GM23338 (cell line): ENCODE measurements around the gene KCNMA1. TPM values are rescaled to one million over a fixed set of nuclear protein-coding genes. Genes with fewer than 3 reads are reported as not detected.

ENCODE experiments used
- ATAC-seq: fragments of 200-7000 bp; cut with Tn5 transposase; 3 replicates; pipeline ENCODE4 v1.9.1; 2020
- DNase-seq: peaks from one replicate; pipeline ENCODE4 v3.0.0-alpha.2; 2015; ENCODE audit warnings: low spot score
- H2AFZ ChIP-seq: fragments of 200-600 bp; sonication (generic); 2 replicates; pipeline ENCODE4 v1.8.0; 2016; ENCODE audit warnings: antibody characterized with exemption, mild to moderate bottlenecking, moderate library complexity
- H3F3A ChIP-seq: fragments of 200-600 bp; sonication (generic); replicated peaks from 2 replicates; pipeline ENCODE4 v1.8.0; 2017; ENCODE audit warnings: antibody characterized with exemption, mixed run types, low read depth
- H3K27ac ChIP-seq: fragments of 200-600 bp; sonication (generic); 2 replicates; pipeline ENCODE4 v1.6.1; 2016; ENCODE audit warnings: low read depth
- H3K27me3 ChIP-seq: fragments of 200-600 bp; sonication (generic); 2 replicates; pipeline ENCODE4 v1.8.0; 2016; ENCODE audit warnings: mild to moderate bottlenecking, mixed run types, moderate library complexity; ENCODE audit not compliant: insufficient read depth
- H3K36me3 ChIP-seq: fragments of 200-600 bp; sonication (generic); 2 replicates; pipeline ENCODE4 v1.8.0; 2016; ENCODE audit warnings: mild to moderate bottlenecking; ENCODE audit not compliant: insufficient read depth
- H3K4me1 ChIP-seq: fragments of 200-600 bp; sonication (generic); 2 replicates; pipeline ENCODE4 v1.8.0; 2016; ENCODE audit warnings: mild to moderate bottlenecking, moderate library complexity; ENCODE audit not compliant: insufficient read depth
- H3K4me2 ChIP-seq: fragments of 200-600 bp; sonication (generic); 2 replicates; pipeline ENCODE4 v1.7.1; 2017; ENCODE audit warnings: mixed run types
- H3K4me3 ChIP-seq: fragments of 200-600 bp; sonication (generic); 2 replicates; pipeline ENCODE4 v1.6.1; 2016; ENCODE audit warnings: mixed run types
- H3K79me2 ChIP-seq: fragments of 200-600 bp; sonication (generic); replicated peaks from 2 replicates; pipeline ENCODE4 v1.8.0; 2017; ENCODE audit warnings: mild to moderate bottlenecking; ENCODE audit not compliant: insufficient read depth
- H3K9me2 ChIP-seq: fragments of 200-600 bp; sonication (generic); 2 replicates; pipeline ENCODE4 v1.8.0; 2017; ENCODE audit not compliant: insufficient read depth
- H4K20me1 ChIP-seq: fragments of 200-600 bp; sonication (generic); replicated peaks from 2 replicates; pipeline ENCODE4 v1.8.0; 2017; ENCODE audit warnings: mild to moderate bottlenecking; ENCODE audit not compliant: insufficient read depth
- H3K27ac Mint-ChIP-seq: 2 replicates; pipeline ENCODE4 v1.8.0; 2020; ENCODE audit warnings: inconsistent platforms, mild to moderate bottlenecking, moderate library complexity, mixed read lengths
- H3K27me3 Mint-ChIP-seq: 3 replicates; pipeline ENCODE4 v1.8.0; 2022; ENCODE audit warnings: low read depth, mild to moderate bottlenecking, moderate library complexity, mixed read lengths, inconsistent platforms; ENCODE audit not compliant: insufficient read depth, poor library complexity
- H3K36me3 Mint-ChIP-seq: 3 replicates; pipeline ENCODE4 v1.8.0; 2021; ENCODE audit warnings: low read depth, mild to moderate bottlenecking, inconsistent platforms, moderate library complexity, mixed read lengths
- H3K4me1 Mint-ChIP-seq: 3 replicates; pipeline ENCODE4 v1.8.0; 2020; ENCODE audit warnings: mild to moderate bottlenecking, inconsistent platforms, mixed read lengths
- H3K4me3 Mint-ChIP-seq: 3 replicates; pipeline ENCODE4 v1.8.0; 2021; ENCODE audit warnings: moderate library complexity, mild to moderate bottlenecking, inconsistent platforms, mixed read lengths
- H3K9me3 Mint-ChIP-seq: 3 replicates; pipeline ENCODE4 v1.8.0; 2020; ENCODE audit warnings: moderate library complexity, mild to moderate bottlenecking, inconsistent platforms, mixed read lengths
- CREB1 ChIP-seq: fragments of 250-450 bp; sonication (Bioruptor Pico); IDR thresholded peaks from 2 replicates; pipeline ENCODE4 v1.5.0; 2020; ENCODE audit warnings: low read depth, mild to moderate bottlenecking, moderate library complexity
- CTCF ChIP-seq, 2 experiments: fragments of 200-600 bp in 1 of 2; sonication (generic) in 1 of 2; conservative IDR thresholded peaks; 2 replicates each; pipeline versions ENCODE4 v1.5.1 to v1.6.1; 2016 to 2017; ENCODE audit warnings: antibody characterized with exemption in 2 of 2, low read depth in 2 of 2, mild to moderate bottlenecking in 2 of 2, moderate library complexity in 1 of 2
- ETS1 ChIP-seq: IDR thresholded peaks from 2 replicates; pipeline ENCODE4 v1.6.1; 2016; ENCODE audit warnings: antibody characterized with exemption
- EZH2 ChIP-seq: fragments of 200-600 bp; sonication (generic); IDR thresholded peaks from one replicate; pipeline ENCODE4 v1.8.0; 2017; ENCODE audit warnings: antibody characterized with exemption, mild to moderate bottlenecking, low read depth; ENCODE audit not compliant: unreplicated experiment
- EZH2phosphoT487 ChIP-seq: fragments of 200-600 bp; sonication (generic); IDR thresholded peaks from one replicate; pipeline ENCODE4 v1.8.1; 2018; ENCODE audit warnings: antibody characterized with exemption; ENCODE audit not compliant: unreplicated experiment
- JUNB ChIP-seq: IDR thresholded peaks from one replicate; pipeline ENCODE4 v1.6.1; 2016; ENCODE audit warnings: antibody characterized with exemption; ENCODE audit not compliant: unreplicated experiment
- NANOG ChIP-seq: IDR thresholded peaks from 2 replicates; pipeline ENCODE4 v1.6.1; 2016; ENCODE audit warnings: antibody characterized with exemption, borderline replicate concordance
- POLR2AphosphoS5 ChIP-seq: IDR thresholded peaks from 2 replicates; pipeline ENCODE4 v1.6.1; 2016; ENCODE audit warnings: antibody characterized with exemption, low read depth
- REST ChIP-seq: IDR thresholded peaks from one replicate; pipeline ENCODE4 v1.6.1; 2018; ENCODE audit warnings: antibody characterized with exemption; ENCODE audit not compliant: unreplicated experiment
- STAT1 ChIP-seq: IDR thresholded peaks from one replicate; pipeline ENCODE4 v1.6.1; 2016; ENCODE audit warnings: antibody characterized with exemption; ENCODE audit not compliant: unreplicated experiment
- ZNF114 ChIP-seq: fragments of 250-450 bp; sonication (Bioruptor Pico); IDR thresholded peaks from 2 replicates; pipeline ENCODE4 v1.5.0; 2020; ENCODE audit warnings: mild to moderate bottlenecking, moderate library complexity
- ZNF331 ChIP-seq: fragments of 250-450 bp; sonication (Bioruptor Pico); IDR thresholded peaks from 2 replicates; pipeline ENCODE4 v1.5.0; 2020; ENCODE audit warnings: low read depth, mild to moderate bottlenecking, moderate library complexity
- ZNF462 ChIP-seq: fragments of 250-450 bp; sonication (Bioruptor Pico); IDR thresholded peaks from 2 replicates; pipeline ENCODE4 v1.5.0; 2020; ENCODE audit warnings: mild to moderate bottlenecking, moderate library complexity
- polyA plus RNA-seq: library from polyadenylated mRNA; unstranded; fragments of >200 nt; fragmentation: Nextera tagmentation; extraction: Ambion mirVana; gene quantifications from 2 replicates; pipeline ENCODE4 v1.2.1, GENCODE V29; 2016
- total RNA-seq: library from RNA; depleted of rRNA; stranded (reverse); fragments of >200 nt; shearing (Covaris generic); gene quantifications from 2 replicates; pipeline ENCODE4 v1.2.3, GENCODE V29; 2014

Gene KCNMA1
- total and polyA plus RNA-seq, 2 experiments from 2014 or later: 8.2 to 9.0 TPM

- 0 out of 2 replicates have a peak, but pooled peaks cover 4% of the 10 kb centered on the region for H3K9me2 ChIP-seq
- H3K4me3 Mint-ChIP-seq: no peak overlapping the region
- no peak overlapping the region for H2AFZ ChIP-seq
- no peak for TF ChIP-seq ZNF114
- TF ChIP-seq REST: no peak
- no peak for TF ChIP-seq CTCF (conservative IDR thresholded peaks at IDR 0.05; ENCODE audit: low read depth in 2 of 2)
- no peak for TF ChIP-seq NANOG
- TF ChIP-seq ETS1: no peak
- no peak for TF ChIP-seq EZH2phosphoT487
- TF ChIP-seq ZNF462: no peak
- TF ChIP-seq POLR2AphosphoS5: no peak
- no peak for TF ChIP-seq JUNB
- TF ChIP-seq CREB1: no peak
- TF ChIP-seq STAT1: no peak
- TF ChIP-seq ZNF331: no peak
- no peak for TF ChIP-seq EZH2
- no peak overlapping the region for H3K27ac Mint-ChIP-seq
- H3K27ac ChIP-seq: no peak overlapping the region
- no peaks in the 10 kb centered on the region for H3K9me3 Mint-ChIP-seq
- H3K4me1 Mint-ChIP-seq: peaks cover 42% of the 10 kb centered on the region
- peaks cover 35% of the 10 kb centered on the region for H3K4me1 ChIP-seq
- no peaks in the 10 kb centered on the region for H3F3A ChIP-seq
- no peak for DNase-seq
- H3K4me2 ChIP-seq: no peak overlapping the region
- no peak overlapping the region for H3K4me3 ChIP-seq
- no peaks in the 10 kb centered on the region for H3K27me3 ChIP-seq
- peaks cover 2% of the 10 kb centered on the region for H3K27me3 Mint-ChIP-seq
- ATAC-seq: no peak
- H3K36me3 ChIP-seq: no peaks in the 10 kb centered on the region
- H4K20me1 ChIP-seq: no peaks in the 10 kb centered on the region
- H3K36me3 Mint-ChIP-seq: no peaks in the 10 kb centered on the region
- H3K79me2 ChIP-seq: no peaks in the 10 kb centered on the region
Observed at GRCh38 chr10:77147871-77148270, 489.7 kb downstream of the KCNMA1 start.
